Measurements from ENCODE around the gene STRIP2.
A peak's percentile ranks its signal among the peaks of the same experiment; 100 is the strongest.

The STRIP2 gene

GRCh38 chr7:129433847-129434674 lies at the start of gene STRIP2:
Gene STRIP2, plus strand, starts transcription at chr7:129434432. Its CDS starts 41 bp downstream, at chr7:129434473.
- TF ChIP-seq CTCF (IDR thresholded peaks at IDR 0.05): no peak
- Mint-ChIP-seq H3K9me3 (no peaks in the 10 kb centered on the region), H3K27ac (peak within 1 kb of the TSS; percentile 78)

GRCh38 chr7:129385116-129385515 lies 49.1 kb upstream of the STRIP2 start:
- no peak for TF ChIP-seq CTCF (IDR thresholded peaks at IDR 0.05)

More at GRCh38 chr7:129433847-129434674, at the start of gene STRIP2:
- peaks cover 36% of the 10 kb centered on the region for H3K4me1 Mint-ChIP-seq
- H3K27me3 Mint-ChIP-seq (ENCODE audit: low read depth, poor library complexity): peaks cover 40% of the 10 kb centered on the region
- peak within 1 kb of the TSS; percentile 89 for H3K4me3 Mint-ChIP-seq
- H3K36me3 Mint-ChIP-seq (ENCODE audit: low read depth): no peaks in the 10 kb centered on the region
- peak; percentile 99 for DNase-seq

GRCh38 chr7:129385598-129385997 lies 48.6 kb upstream of the STRIP2 start:
- no peaks in the 10 kb centered on the region for H3K36me3 Mint-ChIP-seq (ENCODE audit: low read depth)
- H3K4me3 Mint-ChIP-seq: no peak overlapping the region
- TF ChIP-seq CTCF (IDR thresholded peaks at IDR 0.05): no peak
- H3K9me3 Mint-ChIP-seq: no peaks in the 10 kb centered on the region
- no peak for DNase-seq
- H3K4me1 Mint-ChIP-seq: no peaks in the 10 kb centered on the region
- no peaks in the 10 kb centered on the region for H3K27me3 Mint-ChIP-seq (ENCODE audit: low read depth, poor library complexity)
- no peak overlapping the region for H3K27ac Mint-ChIP-seq

More at GRCh38 chr7:129385116-129385515, 49.1 kb upstream of the STRIP2 start:
- Mint-ChIP-seq H3K27ac (no peak overlapping the region), H3K4me3 (no peak overlapping the region), H3K36me3 (ENCODE audit: low read depth) (no peaks in the 10 kb centered on the region), H3K9me3 (no peaks in the 10 kb centered on the region), H3K4me1 (no peaks in the 10 kb centered on the region), H3K27me3 (ENCODE audit: low read depth, poor library complexity) (no peaks in the 10 kb centered on the region)
- DNase-seq: no peak

GRCh38 chr7:129386506-129386905 lies 47.7 kb upstream of the STRIP2 start:
- DNase-seq: no peak
- H3K4me3 Mint-ChIP-seq: no peak overlapping the region
- H3K9me3 Mint-ChIP-seq: no peaks in the 10 kb centered on the region
- no peaks in the 10 kb centered on the region for H3K36me3 Mint-ChIP-seq (ENCODE audit: low read depth)
- H3K4me1 Mint-ChIP-seq: no peaks in the 10 kb centered on the region
- no peaks in the 10 kb centered on the region for H3K27me3 Mint-ChIP-seq (ENCODE audit: low read depth, poor library complexity)
- no peak overlapping the region for H3K27ac Mint-ChIP-seq
- TF ChIP-seq CTCF (IDR thresholded peaks at IDR 0.05): no peak

- Mint-ChIP-seq H3K4me1 (no peaks in the 10 kb centered on the region), H3K4me3 (no peak overlapping the region), H3K27me3 (ENCODE audit: low read depth, poor library complexity) (no peaks in the 10 kb centered on the region), H3K36me3 (ENCODE audit: low read depth) (no peaks in the 10 kb centered on the region), H3K27ac (no peak overlapping the region), H3K9me3 (no peaks in the 10 kb centered on the region)
- DNase-seq: no peak
- TF ChIP-seq CTCF (IDR thresholded peaks at IDR 0.05): no peak
These were observed 46.7 kb upstream of the STRIP2 start for GRCh38 chr7:129387537-129387936.

Measured in nephron progenitor cell (in vitro differentiated cells).